GM23338 (cell line): ENCODE results near the gene COQ8B. TPM values are rescaled to one million over a fixed set of nuclear protein-coding genes. Genes with fewer than 3 reads are reported as not detected.

Experiments used
- ATAC-seq: fragments of 200-7000 bp; cut with Tn5 transposase; 3 replicates; pipeline ENCODE4 v1.9.1; 2020
- DNase-seq: peaks from one replicate; pipeline ENCODE4 v3.0.0-alpha.2; 2015; ENCODE audit warnings: low spot score
- H2AFZ ChIP-seq: fragments of 200-600 bp; sonication (generic); 2 replicates; pipeline ENCODE4 v1.8.0; 2016; ENCODE audit warnings: antibody characterized with exemption, mild to moderate bottlenecking, moderate library complexity
- H3F3A ChIP-seq: fragments of 200-600 bp; sonication (generic); replicated peaks from 2 replicates; pipeline ENCODE4 v1.8.0; 2017; ENCODE audit warnings: antibody characterized with exemption, mixed run types, low read depth
- H3K27ac ChIP-seq: fragments of 200-600 bp; sonication (generic); 2 replicates; pipeline ENCODE4 v1.6.1; 2016; ENCODE audit warnings: low read depth
- H3K27me3 ChIP-seq: fragments of 200-600 bp; sonication (generic); 2 replicates; pipeline ENCODE4 v1.8.0; 2016; ENCODE audit warnings: mild to moderate bottlenecking, mixed run types, moderate library complexity; ENCODE audit not compliant: insufficient read depth
- H3K36me3 ChIP-seq: fragments of 200-600 bp; sonication (generic); 2 replicates; pipeline ENCODE4 v1.8.0; 2016; ENCODE audit warnings: mild to moderate bottlenecking; ENCODE audit not compliant: insufficient read depth
- H3K4me1 ChIP-seq: fragments of 200-600 bp; sonication (generic); 2 replicates; pipeline ENCODE4 v1.8.0; 2016; ENCODE audit warnings: mild to moderate bottlenecking, moderate library complexity; ENCODE audit not compliant: insufficient read depth
- H3K4me2 ChIP-seq: fragments of 200-600 bp; sonication (generic); 2 replicates; pipeline ENCODE4 v1.7.1; 2017; ENCODE audit warnings: mixed run types
- H3K4me3 ChIP-seq: fragments of 200-600 bp; sonication (generic); 2 replicates; pipeline ENCODE4 v1.6.1; 2016; ENCODE audit warnings: mixed run types
- H3K79me2 ChIP-seq: fragments of 200-600 bp; sonication (generic); replicated peaks from 2 replicates; pipeline ENCODE4 v1.8.0; 2017; ENCODE audit warnings: mild to moderate bottlenecking; ENCODE audit not compliant: insufficient read depth
- H3K9me2 ChIP-seq: fragments of 200-600 bp; sonication (generic); 2 replicates; pipeline ENCODE4 v1.8.0; 2017; ENCODE audit not compliant: insufficient read depth
- H4K20me1 ChIP-seq: fragments of 200-600 bp; sonication (generic); replicated peaks from 2 replicates; pipeline ENCODE4 v1.8.0; 2017; ENCODE audit warnings: mild to moderate bottlenecking; ENCODE audit not compliant: insufficient read depth
- H3K27ac Mint-ChIP-seq: 2 replicates; pipeline ENCODE4 v1.8.0; 2020; ENCODE audit warnings: inconsistent platforms, mild to moderate bottlenecking, moderate library complexity, mixed read lengths
- H3K27me3 Mint-ChIP-seq: 3 replicates; pipeline ENCODE4 v1.8.0; 2022; ENCODE audit warnings: low read depth, mild to moderate bottlenecking, moderate library complexity, mixed read lengths, inconsistent platforms; ENCODE audit not compliant: insufficient read depth, poor library complexity
- H3K36me3 Mint-ChIP-seq: 3 replicates; pipeline ENCODE4 v1.8.0; 2021; ENCODE audit warnings: low read depth, mild to moderate bottlenecking, inconsistent platforms, moderate library complexity, mixed read lengths
- H3K4me1 Mint-ChIP-seq: 3 replicates; pipeline ENCODE4 v1.8.0; 2020; ENCODE audit warnings: mild to moderate bottlenecking, inconsistent platforms, mixed read lengths
- H3K4me3 Mint-ChIP-seq: 3 replicates; pipeline ENCODE4 v1.8.0; 2021; ENCODE audit warnings: moderate library complexity, mild to moderate bottlenecking, inconsistent platforms, mixed read lengths
- H3K9me3 Mint-ChIP-seq: 3 replicates; pipeline ENCODE4 v1.8.0; 2020; ENCODE audit warnings: moderate library complexity, mild to moderate bottlenecking, inconsistent platforms, mixed read lengths
- CREB1 ChIP-seq: fragments of 250-450 bp; sonication (Bioruptor Pico); IDR thresholded peaks from 2 replicates; pipeline ENCODE4 v1.5.0; 2020; ENCODE audit warnings: low read depth, mild to moderate bottlenecking, moderate library complexity
- ETS1 ChIP-seq: IDR thresholded peaks from 2 replicates; pipeline ENCODE4 v1.6.1; 2016; ENCODE audit warnings: antibody characterized with exemption
- EZH2 ChIP-seq: fragments of 200-600 bp; sonication (generic); IDR thresholded peaks from one replicate; pipeline ENCODE4 v1.8.0; 2017; ENCODE audit warnings: antibody characterized with exemption, mild to moderate bottlenecking, low read depth; ENCODE audit not compliant: unreplicated experiment
- EZH2phosphoT487 ChIP-seq: fragments of 200-600 bp; sonication (generic); IDR thresholded peaks from one replicate; pipeline ENCODE4 v1.8.1; 2018; ENCODE audit warnings: antibody characterized with exemption; ENCODE audit not compliant: unreplicated experiment
- JUNB ChIP-seq: IDR thresholded peaks from one replicate; pipeline ENCODE4 v1.6.1; 2016; ENCODE audit warnings: antibody characterized with exemption; ENCODE audit not compliant: unreplicated experiment
- NANOG ChIP-seq: IDR thresholded peaks from 2 replicates; pipeline ENCODE4 v1.6.1; 2016; ENCODE audit warnings: antibody characterized with exemption, borderline replicate concordance
- POLR2AphosphoS5 ChIP-seq: IDR thresholded peaks from 2 replicates; pipeline ENCODE4 v1.6.1; 2016; ENCODE audit warnings: antibody characterized with exemption, low read depth
- REST ChIP-seq: IDR thresholded peaks from one replicate; pipeline ENCODE4 v1.6.1; 2018; ENCODE audit warnings: antibody characterized with exemption; ENCODE audit not compliant: unreplicated experiment
- STAT1 ChIP-seq: IDR thresholded peaks from one replicate; pipeline ENCODE4 v1.6.1; 2016; ENCODE audit warnings: antibody characterized with exemption; ENCODE audit not compliant: unreplicated experiment
- ZNF114 ChIP-seq: fragments of 250-450 bp; sonication (Bioruptor Pico); IDR thresholded peaks from 2 replicates; pipeline ENCODE4 v1.5.0; 2020; ENCODE audit warnings: mild to moderate bottlenecking, moderate library complexity
- ZNF331 ChIP-seq: fragments of 250-450 bp; sonication (Bioruptor Pico); IDR thresholded peaks from 2 replicates; pipeline ENCODE4 v1.5.0; 2020; ENCODE audit warnings: low read depth, mild to moderate bottlenecking, moderate library complexity
- polyA plus RNA-seq: library from polyadenylated mRNA; unstranded; fragments of >200 nt; fragmentation: Nextera tagmentation; extraction: Ambion mirVana; gene quantifications from 2 replicates; pipeline ENCODE4 v1.2.1, GENCODE V29; 2016
- total RNA-seq: library from RNA; depleted of rRNA; stranded (reverse); fragments of >200 nt; shearing (Covaris generic); gene quantifications from 2 replicates; pipeline ENCODE4 v1.2.3, GENCODE V29; 2014

Gene COQ8B
- total and polyA plus RNA-seq, 2 experiments from 2014 or later: 13.9 to 59.6 TPM

- TF ChIP-seq POLR2AphosphoS5: no peak
- no peak for TF ChIP-seq ZNF331 (CRISPR knock-in tag)
- TF ChIP-seq REST: no peak
- no peak for TF ChIP-seq ETS1
- no peak for TF ChIP-seq CREB1 (CRISPR knock-in tag)
- no peak for TF ChIP-seq STAT1
- no peak for TF ChIP-seq EZH2phosphoT487
- no peak for TF ChIP-seq NANOG
- H3K4me3 Mint-ChIP-seq: no peak overlapping the region
Observed at GRCh38 chr19:40671404-40671803, 45.3 kb downstream of the COQ8B start.

GRCh38 chr19:40668991-40669614 lies 47.6 kb downstream of the COQ8B start:
- H3K9me2 ChIP-seq: no peaks in the 10 kb centered on the region
- no peaks in the 10 kb centered on the region for H3K27me3 ChIP-seq
- Mint-ChIP-seq H3K9me3 (no peaks in the 10 kb centered on the region), H3K4me1 (no peaks in the 10 kb centered on the region), H3K27me3 (peaks cover 2% of the 10 kb centered on the region), H3K4me3 (no peak overlapping the region), H3K36me3 (peaks cover 28% of the 10 kb centered on the region), H3K27ac (no peak overlapping the region)
- H3F3A ChIP-seq: no peaks in the 10 kb centered on the region
- H3K4me3 ChIP-seq: no peak overlapping the region
- no peak for ATAC-seq
- no peak overlapping the region for H2AFZ ChIP-seq
- no peaks in the 10 kb centered on the region for H4K20me1 ChIP-seq
- no peaks in the 10 kb centered on the region for H3K79me2 ChIP-seq
- no peak for DNase-seq
- H3K36me3 ChIP-seq: peaks cover 8% of the 10 kb centered on the region; the same call in 1 of the 2 replicates
- no peak overlapping the region for H3K27ac ChIP-seq
- no peak overlapping the region for H3K4me2 ChIP-seq
- H3K4me1 ChIP-seq: no peaks in the 10 kb centered on the region
- TF ChIP-seq STAT1 (no peak), EZH2 (no peak), NANOG (no peak), ZNF331 (CRISPR knock-in tag) (no peak), JUNB (no peak), ZNF114 (CRISPR knock-in tag) (no peak), REST (no peak)

More at GRCh38 chr19:40671404-40671803, 45.3 kb downstream of the COQ8B start:
- Histone ChIP-seq H2AFZ (no peak overlapping the region), H3K4me3 (no peak overlapping the region), H3K36me3 (peaks cover 15% of the 10 kb centered on the region; the same call in 1 of the 2 replicates), H3K4me2 (no peak overlapping the region), H4K20me1 (no peaks in the 10 kb centered on the region), H3K27ac (no peak overlapping the region), H3F3A (no peaks in the 10 kb centered on the region), H3K9me2 (no peaks in the 10 kb centered on the region), H3K4me1 (no peaks in the 10 kb centered on the region), H3K79me2 (no peaks in the 10 kb centered on the region), H3K27me3 (no peaks in the 10 kb centered on the region)
- ATAC-seq: no peak
- Mint-ChIP-seq H3K36me3 (peaks cover 31% of the 10 kb centered on the region), H3K4me1 (no peaks in the 10 kb centered on the region), H3K27ac (no peak overlapping the region), H3K9me3 (no peaks in the 10 kb centered on the region), H3K27me3 (no peaks in the 10 kb centered on the region)
- DNase-seq: no peak
